IMR-90 (cell line): Measurements from ENCODE around the gene POU2AF1. TPM values are rescaled to one million over a fixed set of nuclear protein-coding genes. Genes with fewer than 3 reads are reported as not detected.

Source experiments
- ATAC-seq: fragments of 200-7000 bp; cut with Tn5 transposase; 2 replicates; pipeline ENCODE4 v1.9.1; 2020; ENCODE audit warnings: low read depth, mild to moderate bottlenecking, moderate library complexity
- BruUV-seq: library from RNA; stranded (reverse); fragments of 400-500 nt; replicated peaks from 2 replicates; lab custom pipeline; 2021; lab: Mats Ljungman, UMichigan
- CTCF ChIA-PET: fragments of 300-600 bp; formaldehyde crosslinking; extraction: SDS; loops from one replicate; lab custom pipeline; 2021; ENCODE audit warnings: antibody characterized with exemption; lab: Yijun Ruan, JAX
- POLR2A ChIA-PET: fragments of 300-600 bp; sonication (Branson Sonifier 250); formaldehyde crosslinking; loops from one replicate; lab custom pipeline; 2022; ENCODE audit warnings: antibody characterized with exemption; ENCODE audit not compliant: unreplicated experiment; lab: Charles Lee
- DNase-seq: peaks from one replicate; pipeline ENCODE4 v3.0.0; 2013
- H2AFZ ChIP-seq: replicated peaks from 2 replicates; pipeline ENCODE3; 2013; ENCODE audit warnings: low read length, mild to moderate bottlenecking; ENCODE audit not compliant: poor library complexity
- H2AK5ac ChIP-seq: 2 replicates; pipeline ENCODE4 v1.6.1; 2013; ENCODE audit warnings: low read depth, low read length, inconsistent platforms
- H2AK9ac ChIP-seq: replicated peaks from 2 replicates; pipeline ENCODE3; 2013; ENCODE audit warnings: mild to moderate bottlenecking, low read depth, low read length, moderate library complexity; ENCODE audit not compliant: poor library complexity
- H2BK120ac ChIP-seq: 2 replicates; pipeline ENCODE4 v1.6.1; 2013; ENCODE audit warnings: low read depth, low read length, inconsistent platforms
- H2BK15ac ChIP-seq: 3 replicates; pipeline ENCODE4 v1.6.1; 2013; ENCODE audit warnings: low read depth, low read length, inconsistent platforms
- H2BK20ac ChIP-seq: 2 replicates; pipeline ENCODE4 v1.6.1; 2013; ENCODE audit warnings: low read depth, mild to moderate bottlenecking, inconsistent platforms, low read length, moderate library complexity
- H2BK5ac ChIP-seq: 2 replicates; pipeline ENCODE4 v1.6.1; 2013; ENCODE audit warnings: mild to moderate bottlenecking, low read depth, low read length, inconsistent platforms; ENCODE audit not compliant: poor library complexity, severe bottlenecking
- H3K14ac ChIP-seq: replicated peaks from 2 replicates; pipeline ENCODE4 v1.6.1; 2013; ENCODE audit warnings: low read depth, low read length, inconsistent platforms
- H3K18ac ChIP-seq: 2 replicates; pipeline ENCODE4 v1.6.1; 2013; ENCODE audit warnings: low read depth, low read length, control low read depth
- H3K23ac ChIP-seq: 2 replicates; pipeline ENCODE4 v1.6.1; 2013; ENCODE audit warnings: low read depth, low read length, inconsistent platforms
- H3K27ac ChIP-seq: 2 replicates; pipeline ENCODE4 v1.5.1; 2013; ENCODE audit warnings: mild to moderate bottlenecking, control low read depth, low read length; ENCODE audit not compliant: insufficient read depth
- H3K27me3 ChIP-seq: 2 replicates; pipeline ENCODE4 v1.6.1; 2013; ENCODE audit warnings: low read length; ENCODE audit not compliant: control insufficient read depth, insufficient read depth
- H3K36me3 ChIP-seq: 2 replicates; pipeline ENCODE4 v1.6.1; 2013; ENCODE audit warnings: low read length, mixed read lengths; ENCODE audit not compliant: control insufficient read depth, insufficient read depth
- H3K4ac ChIP-seq: 2 replicates; pipeline ENCODE4 v1.6.1; 2013; ENCODE audit warnings: low read depth, low read length, inconsistent platforms
- H3K4me1 ChIP-seq: 2 replicates; pipeline ENCODE4 v1.6.1; 2013; ENCODE audit warnings: low read length, mixed read lengths; ENCODE audit not compliant: control insufficient read depth, insufficient read depth
- H3K4me2 ChIP-seq: 2 replicates; pipeline ENCODE4 v1.6.1; 2013; ENCODE audit warnings: low read depth, mild to moderate bottlenecking, control low read depth, low read length, moderate library complexity
- H3K4me3 ChIP-seq: 2 replicates; pipeline ENCODE4 v1.5.1; 2013; ENCODE audit warnings: low read depth, mild to moderate bottlenecking, control low read depth, low read length, moderate library complexity; ENCODE audit not compliant: insufficient read depth
- H3K56ac ChIP-seq: 2 replicates; pipeline ENCODE4 v1.6.1; 2013; ENCODE audit warnings: low read length, inconsistent platforms; ENCODE audit not compliant: insufficient read depth; ENCODE audit errors: extremely low read depth
- H3K79me1 ChIP-seq, 2 experiments: 2 replicates each; pipeline ENCODE4 v1.6.1; 2013; ENCODE audit warnings: low read length in 2 of 2, inconsistent platforms in 1 of 2, low read depth in 1 of 2
- H3K9ac ChIP-seq: 2 replicates; pipeline ENCODE4 v1.6.1; 2013; ENCODE audit warnings: low read depth, low read length, control low read depth
- H3K9me1 ChIP-seq: 2 replicates; pipeline ENCODE4 v1.6.1; 2013; ENCODE audit warnings: low read length, inconsistent platforms; ENCODE audit not compliant: insufficient read depth
- H3K9me3 ChIP-seq: 2 replicates; pipeline ENCODE4 v1.6.1; 2013; ENCODE audit warnings: low read length; ENCODE audit not compliant: control insufficient read depth, insufficient read depth
- H4K20me1 ChIP-seq: 2 replicates; pipeline ENCODE4 v1.6.1; 2013; ENCODE audit warnings: low read length, inconsistent platforms; ENCODE audit not compliant: insufficient read depth
- H4K5ac ChIP-seq: 2 replicates; pipeline ENCODE4 v1.6.1; 2013; ENCODE audit warnings: mild to moderate bottlenecking, low read depth, low read length, control low read depth
- H4K8ac ChIP-seq, 2 experiments: 2 replicates each; pipeline ENCODE4 v1.6.1; 2013; ENCODE audit warnings: low read depth in 2 of 2, low read length in 2 of 2, control low read depth in 1 of 2, inconsistent platforms in 1 of 2
- H4K91ac ChIP-seq: 2 replicates; pipeline ENCODE4 v1.6.1; 2013; ENCODE audit warnings: low read depth, low read length, inconsistent platforms; ENCODE audit not compliant: insufficient read depth
- BHLHE40 ChIP-seq: fragments of 150-350 bp; IDR thresholded peaks from 2 replicates; pipeline ENCODE4 v1.6.1; 2016; ENCODE audit warnings: mild to moderate bottlenecking, low read depth, low read length
- CEBPB ChIP-seq: IDR thresholded peaks from 2 replicates; pipeline ENCODE4 v1.6.1; 2012; ENCODE audit warnings: low read depth, low read length, improper control_type of control experiment
- CHD1 ChIP-seq: IDR thresholded peaks from 2 replicates; pipeline ENCODE4 v1.6.1; 2012; ENCODE audit warnings: low read depth, low read length, improper control_type of control experiment
- FOS ChIP-seq: fragments of 150-350 bp; IDR thresholded peaks from 2 replicates; pipeline ENCODE4 v1.6.1; 2016; ENCODE audit warnings: low read depth, low read length
- MAFK ChIP-seq: IDR thresholded peaks from 2 replicates; pipeline ENCODE4 v1.6.1; 2012; ENCODE audit warnings: low read depth, low read length, improper control_type of control experiment
- MAZ ChIP-seq: IDR thresholded peaks from 2 replicates; pipeline ENCODE4 v1.6.1; 2012; ENCODE audit warnings: low read depth, mild to moderate bottlenecking, low read length, improper control_type of control experiment, moderate library complexity, borderline replicate concordance
- MXI1 ChIP-seq: IDR thresholded peaks from 2 replicates; pipeline ENCODE4 v1.6.1; 2012; ENCODE audit warnings: low read depth, mild to moderate bottlenecking, low read length, moderate library complexity, borderline replicate concordance
- NFE2L2 ChIP-seq: fragments of 150-350 bp; IDR thresholded peaks from 2 replicates; pipeline ENCODE4 v1.6.1; 2016; ENCODE audit warnings: low read depth, mild to moderate bottlenecking, low read length
- POLR2A ChIP-seq: IDR thresholded peaks from 2 replicates; pipeline ENCODE4 v1.6.1; 2012; ENCODE audit warnings: mild to moderate bottlenecking, low read depth, low read length
- RAD21 ChIP-seq: IDR thresholded peaks from 2 replicates; pipeline ENCODE4 v1.6.1; 2012; ENCODE audit warnings: low read length, improper control_type of control experiment
- RCOR1 ChIP-seq: IDR thresholded peaks from 2 replicates; pipeline ENCODE4 v1.6.1; 2012; ENCODE audit warnings: mild to moderate bottlenecking, low read length, improper control_type of control experiment; ENCODE audit not compliant: insufficient replicate concordance
- RFX5 ChIP-seq: IDR thresholded peaks from 2 replicates; pipeline ENCODE4 v1.8.0; 2012; ENCODE audit warnings: low read depth, mild to moderate bottlenecking, low read length, moderate library complexity
- SMC3 ChIP-seq: fragments of 150-350 bp; IDR thresholded peaks from 2 replicates; pipeline ENCODE4 v1.6.1; 2016; ENCODE audit warnings: low read depth, mild to moderate bottlenecking, antibody characterized with exemption, low read length, moderate library complexity
- WGBS, 2 experiments: methylation state at CpG; one replicate each; pipeline versions ENCODE4 v1.1.5 to v1.1.7; 2013; ENCODE audit warnings: missing lambda C conversion rate in 2 of 2; ENCODE audit not compliant: insufficient read length in 1 of 2; ENCODE audit errors: extremely low coverage in 2 of 2; 5-methylcytosine and 5-hydroxymethylcytosine counted together
- dilution Hi-C: fragments of 300-500 bp; cut with HindIII; formaldehyde crosslinking; loops from one replicate; pipeline ENCODE4 v1.14.3; 2018; ENCODE audit warnings: low sequenced_read_pairs; ENCODE audit not compliant: unreplicated experiment
- in situ Hi-C: fragments of 300-500 bp; cut with MboI; formaldehyde crosslinking; loops from 3 replicates; pipeline ENCODE4 v1.14.3; 2019; ENCODE audit warnings: low sequenced_read_pairs, inconsistent platforms, mixed read lengths
- intact Hi-C: fragments of 100-400 bp; cut with micrococcal nuclease; formaldehyde crosslinking; loops from 2 replicates; pipeline ENCODE4 v1.10.0; 2022
- polyA plus RNA-seq, 3 experiments: library from polyadenylated mRNA; depleted of rRNA; stranded (reverse); fragments of >200 nt; gene quantifications; 2 replicates each; pipeline ENCODE4 v1.2.3, GENCODE V29; 2012; ENCODE audit warnings: low replicate concordance in 1 of 3
- total RNA-seq: library from RNA; depleted of rRNA; stranded (reverse); fragments of >200 nt; gene quantifications from 2 replicates; pipeline ENCODE4 v1.2.3, GENCODE V29; 2012
- TF ChIP-seq, protein P1 (sequence below): fragments of 150-350 bp; IDR thresholded peaks from 2 replicates; pipeline ENCODE4 v1.6.1; 2017; ENCODE audit warnings: mild to moderate bottlenecking, antibody characterized with exemption, low read length, low read depth
- TF ChIP-seq, protein P2 (sequence below): fragments of 150-350 bp; IDR thresholded peaks from 2 replicates; pipeline ENCODE4 v1.6.1; 2016; ENCODE audit warnings: low read depth, mild to moderate bottlenecking, low read length, moderate library complexity, borderline replicate concordance
- TF ChIP-seq, protein P3 (sequence below): conservative IDR thresholded peaks from 2 replicates; pipeline ENCODE4 v1.5.1; 2012; ENCODE audit warnings: mild to moderate bottlenecking, low read depth, low read length, improper control_type of control experiment

Gene POU2AF1
- total and polyA plus RNA-seq, 2 of the 4 experiments (the other 2 are of a cell fraction), result not detected

DNA sequence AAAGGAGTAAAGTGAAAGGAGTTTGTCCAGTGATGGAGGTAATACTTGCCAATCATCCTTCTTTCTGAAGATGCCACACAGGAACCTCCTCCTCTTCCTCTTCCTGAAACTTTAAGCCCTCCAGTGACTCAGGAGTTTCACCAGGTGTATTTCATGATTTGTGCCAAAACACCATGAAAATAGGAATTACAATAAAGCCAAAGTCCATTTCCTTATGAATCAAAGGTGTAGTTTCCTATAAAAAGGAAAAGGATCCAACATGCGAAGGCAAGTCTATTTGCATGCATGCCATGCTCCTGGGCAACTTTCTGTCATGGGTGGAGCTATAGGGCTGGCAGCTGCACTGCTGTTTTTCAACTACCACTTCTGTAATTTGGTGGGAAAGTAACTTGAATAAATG, 9.8 kb upstream of the POU2AF1 start:
- H3K79me1 ChIP-seq, result no peaks in the 10 kb centered on the region
- no peaks in the 10 kb centered on the region for H4K20me1 ChIP-seq
- H3K27ac ChIP-seq, result no peak overlapping the region
- H4K5ac ChIP-seq, result no peak overlapping the region
- H2BK15ac ChIP-seq, result no peak overlapping the region
- dilution Hi-C loops (no loop called here), in situ Hi-C loops (no loop called here), intact Hi-C loops (no loop called here)
- H3K9ac ChIP-seq, result no peak overlapping the region
- peaks cover 3% of the 10 kb centered on the region; the same call in 1 of the 2 replicates for H3K9me3 ChIP-seq
- H3K4me3 ChIP-seq, result no peak overlapping the region
- ChIA-PET CTCF (interaction anchor here (0.7 kb wide), 1 partner anchor 33 kb away, joined by 4 read pairs; no protein-coding TSS in a partner anchor), POLR2A (no interaction called here)
- H3K27me3 ChIP-seq, result peaks cover 31% of the 10 kb centered on the region
- H2AK9ac ChIP-seq, result no peak overlapping the region
- no peak overlapping the region for H4K8ac ChIP-seq
- no peak overlapping the region for H2BK20ac ChIP-seq
- no peaks in the 10 kb centered on the region for H3K9me1 ChIP-seq
- no peak overlapping the region for H3K56ac ChIP-seq
- H3K4ac ChIP-seq, result no peak overlapping the region
- no peaks in the 10 kb centered on the region for H3K4me1 ChIP-seq
- H2BK120ac ChIP-seq, result no peak overlapping the region
- H2BK5ac ChIP-seq, result no peak overlapping the region
- no CpG with 5 or more reads among the region's 1 CpG for WGBS, 2 experiments
- H2AFZ ChIP-seq, result no peak overlapping the region
- no peak overlapping the region for H3K14ac ChIP-seq
- H4K91ac ChIP-seq, result no peak overlapping the region
- ATAC-seq (no peak), DNase-seq (no peak)
- no peak overlapping the region for H3K23ac ChIP-seq
- H3K4me2 ChIP-seq, result no peak overlapping the region
- no TSS peak for BruUV-seq
- no peak overlapping the region for H2AK5ac ChIP-seq
- H3K18ac ChIP-seq, result no peak overlapping the region
- TF ChIP-seq RFX5, result no peak
- TF ChIP-seq, protein P1, sequence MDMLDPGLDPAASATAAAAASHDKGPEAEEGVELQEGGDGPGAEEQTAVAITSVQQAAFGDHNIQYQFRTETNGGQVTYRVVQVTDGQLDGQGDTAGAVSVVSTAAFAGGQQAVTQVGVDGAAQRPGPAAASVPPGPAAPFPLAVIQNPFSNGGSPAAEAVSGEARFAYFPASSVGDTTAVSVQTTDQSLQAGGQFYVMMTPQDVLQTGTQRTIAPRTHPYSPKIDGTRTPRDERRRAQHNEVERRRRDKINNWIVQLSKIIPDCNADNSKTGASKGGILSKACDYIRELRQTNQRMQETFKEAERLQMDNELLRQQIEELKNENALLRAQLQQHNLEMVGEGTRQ, result no peak
- no peak for TF ChIP-seq CHD1
- TF ChIP-seq RAD21, result no peak
- no peak for TF ChIP-seq SMC3
- no peak for TF ChIP-seq NFE2L2
- TF ChIP-seq MAZ, result no peak
- TF ChIP-seq POLR2A, result no peak
- no peak for TF ChIP-seq FOS
- TF ChIP-seq MXI1, result no peak
- TF ChIP-seq, protein P2, sequence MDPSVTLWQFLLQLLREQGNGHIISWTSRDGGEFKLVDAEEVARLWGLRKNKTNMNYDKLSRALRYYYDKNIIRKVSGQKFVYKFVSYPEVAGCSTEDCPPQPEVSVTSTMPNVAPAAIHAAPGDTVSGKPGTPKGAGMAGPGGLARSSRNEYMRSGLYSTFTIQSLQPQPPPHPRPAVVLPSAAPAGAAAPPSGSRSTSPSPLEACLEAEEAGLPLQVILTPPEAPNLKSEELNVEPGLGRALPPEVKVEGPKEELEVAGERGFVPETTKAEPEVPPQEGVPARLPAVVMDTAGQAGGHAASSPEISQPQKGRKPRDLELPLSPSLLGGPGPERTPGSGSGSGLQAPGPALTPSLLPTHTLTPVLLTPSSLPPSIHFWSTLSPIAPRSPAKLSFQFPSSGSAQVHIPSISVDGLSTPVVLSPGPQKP, result no peak
- no peak for TF ChIP-seq BHLHE40
- no peak for TF ChIP-seq CEBPB
- TF ChIP-seq RCOR1, result no peak
- TF ChIP-seq MAFK, result no peak
- TF ChIP-seq, protein P3, sequence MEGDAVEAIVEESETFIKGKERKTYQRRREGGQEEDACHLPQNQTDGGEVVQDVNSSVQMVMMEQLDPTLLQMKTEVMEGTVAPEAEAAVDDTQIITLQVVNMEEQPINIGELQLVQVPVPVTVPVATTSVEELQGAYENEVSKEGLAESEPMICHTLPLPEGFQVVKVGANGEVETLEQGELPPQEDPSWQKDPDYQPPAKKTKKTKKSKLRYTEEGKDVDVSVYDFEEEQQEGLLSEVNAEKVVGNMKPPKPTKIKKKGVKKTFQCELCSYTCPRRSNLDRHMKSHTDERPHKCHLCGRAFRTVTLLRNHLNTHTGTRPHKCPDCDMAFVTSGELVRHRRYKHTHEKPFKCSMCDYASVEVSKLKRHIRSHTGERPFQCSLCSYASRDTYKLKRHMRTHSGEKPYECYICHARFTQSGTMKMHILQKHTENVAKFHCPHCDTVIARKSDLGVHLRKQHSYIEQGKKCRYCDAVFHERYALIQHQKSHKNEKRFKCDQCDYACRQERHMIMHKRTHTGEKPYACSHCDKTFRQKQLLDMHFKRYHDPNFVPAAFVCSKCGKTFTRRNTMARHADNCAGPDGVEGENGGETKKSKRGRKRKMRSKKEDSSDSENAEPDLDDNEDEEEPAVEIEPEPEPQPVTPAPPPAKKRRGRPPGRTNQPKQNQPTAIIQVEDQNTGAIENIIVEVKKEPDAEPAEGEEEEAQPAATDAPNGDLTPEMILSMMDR, result no peak
- no peaks in the 10 kb centered on the region for H3K36me3 ChIP-seq
